ENCODE measurements around the gene ABHD17A. TPM values are rescaled to one million over a fixed set of nuclear protein-coding genes. Genes with fewer than 3 reads are reported as not detected.

The ABHD17A gene
- total RNA-seq, 2 experiments from 2014 or later: 185 to 194 TPM

- Mint-ChIP-seq H3K36me3 (peaks cover 1% of the 10 kb centered on the region), H3K9me3 (no peaks in the 10 kb centered on the region), H3K4me1 (peaks cover 1% of the 10 kb centered on the region), H3K27ac (no peak overlapping the region), H3K27me3 (no peaks in the 10 kb centered on the region), H3K4me3 (no peak overlapping the region)
- ATAC-seq (ENCODE audit: low read depth) (no peak), DNase-seq (no peak)
- POLR2A ChIA-PET: no interaction called here
These were observed 45.4 kb downstream of the ABHD17A start for GRCh38 chr19:1839658-1840540.

DNA sequence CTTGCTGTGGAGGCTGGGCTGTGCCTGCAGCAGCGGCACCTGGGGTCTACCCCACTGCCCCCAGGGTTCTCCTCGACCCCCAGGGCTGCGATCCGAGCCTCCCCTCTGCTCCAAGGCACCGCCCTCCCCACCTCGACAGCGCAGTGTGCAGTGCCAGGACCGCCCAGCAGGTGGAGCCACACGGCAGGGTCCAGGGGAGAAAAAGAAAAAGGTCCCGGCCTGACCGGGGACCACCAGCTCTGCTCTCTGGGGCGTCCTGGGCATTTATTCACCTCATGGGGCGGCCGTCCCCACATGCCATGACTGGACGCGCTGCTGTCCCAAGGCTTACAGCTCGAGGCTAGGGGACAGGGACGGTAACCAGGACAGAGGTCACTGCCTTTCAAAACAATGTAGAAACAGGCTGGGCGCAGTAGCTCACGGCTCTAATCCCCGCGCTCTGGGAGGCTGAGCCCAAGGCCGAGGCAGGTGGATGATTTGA lies 47.6 kb downstream of the ABHD17A start:
- H3K9me3 Mint-ChIP-seq: no peaks in the 10 kb centered on the region
- peak; percentile 83 for DNase-seq
- H3K4me1 Mint-ChIP-seq: peaks cover 1% of the 10 kb centered on the region
- H3K27ac Mint-ChIP-seq: no peak overlapping the region
- H3K27me3 Mint-ChIP-seq: no peaks in the 10 kb centered on the region
- no peak overlapping the region for H3K4me3 Mint-ChIP-seq
- ATAC-seq (ENCODE audit: low read depth): peak; percentile 54
- H3K36me3 Mint-ChIP-seq: no peaks in the 10 kb centered on the region
- POLR2A ChIA-PET: interaction anchor here (1.1 to 1.3 kb wide), 2 partner anchors 10 to 18 kb away, joined by 3 to 5 read pairs; no protein-coding TSS in a partner anchor

- peaks cover 1% of the 10 kb centered on the region for H3K4me1 Mint-ChIP-seq
These were observed 48.1 kb downstream of the ABHD17A start for GRCh38 chr19:1837222-1837565.

GRCh38 chr19:1836458-1837221 lies 48.7 kb downstream of the ABHD17A start:
- no peak overlapping the region for H3K4me3 Mint-ChIP-seq
- H3K27me3 Mint-ChIP-seq: no peaks in the 10 kb centered on the region
- POLR2A ChIA-PET: interaction anchor here (1.1 kb wide), 1 partner anchor 19 kb away, joined by 3 read pairs; no protein-coding TSS in a partner anchor
- H3K36me3 Mint-ChIP-seq: no peaks in the 10 kb centered on the region
- H3K27ac Mint-ChIP-seq: no peak overlapping the region
- no peak for ATAC-seq (ENCODE audit: low read depth)
- no peak for DNase-seq
- H3K9me3 Mint-ChIP-seq: no peaks in the 10 kb centered on the region
- H3K4me1 Mint-ChIP-seq: peaks cover 1% of the 10 kb centered on the region

More at GRCh38 chr19:1837222-1837565, 48.1 kb downstream of the ABHD17A start:
- Mint-ChIP-seq H3K4me3 (no peak overlapping the region), H3K27ac (no peak overlapping the region), H3K27me3 (no peaks in the 10 kb centered on the region), H3K36me3 (no peaks in the 10 kb centered on the region), H3K9me3 (no peaks in the 10 kb centered on the region)
- no peak for DNase-seq
- ATAC-seq (ENCODE audit: low read depth): peak; percentile 7
- POLR2A ChIA-PET: interaction anchor here (1.1 to 1.3 kb wide), 2 partner anchors 10 to 18 kb away, joined by 3 to 5 read pairs; no protein-coding TSS in a partner anchor

GRCh38 chr19:1833540-1833939 lies 51.8 kb downstream of the ABHD17A start:
- DNase-seq (no peak), ATAC-seq (ENCODE audit: low read depth) (no peak)
- POLR2A ChIA-PET: no interaction called here
- H3K36me3 Mint-ChIP-seq: no peaks in the 10 kb centered on the region
- H3K9me3 Mint-ChIP-seq: no peaks in the 10 kb centered on the region
- no peak overlapping the region for H3K4me3 Mint-ChIP-seq
- no peak overlapping the region for H3K27ac Mint-ChIP-seq
- peaks cover 1% of the 10 kb centered on the region for H3K4me1 Mint-ChIP-seq
- no peaks in the 10 kb centered on the region for H3K27me3 Mint-ChIP-seq

GRCh38 chr19:1832046-1832663 lies 53.1 kb downstream of the ABHD17A start:
- no peak overlapping the region for H3K4me3 Mint-ChIP-seq
- POLR2A ChIA-PET: no interaction called here
- no peak overlapping the region for H3K27ac Mint-ChIP-seq

GRCh38 chr19:1830978-1831377 lies 54.3 kb downstream of the ABHD17A start:
- no peak overlapping the region for H3K4me3 Mint-ChIP-seq
- peaks cover under 1% of the 10 kb centered on the region for H3K4me1 Mint-ChIP-seq

More at GRCh38 chr19:1832046-1832663, 53.1 kb downstream of the ABHD17A start:
- Mint-ChIP-seq H3K27me3 (no peaks in the 10 kb centered on the region), H3K36me3 (no peaks in the 10 kb centered on the region), H3K9me3 (no peaks in the 10 kb centered on the region), H3K4me1 (peaks cover 1% of the 10 kb centered on the region)
- DNase-seq (no peak), ATAC-seq (ENCODE audit: low read depth) (no peak)

DNA sequence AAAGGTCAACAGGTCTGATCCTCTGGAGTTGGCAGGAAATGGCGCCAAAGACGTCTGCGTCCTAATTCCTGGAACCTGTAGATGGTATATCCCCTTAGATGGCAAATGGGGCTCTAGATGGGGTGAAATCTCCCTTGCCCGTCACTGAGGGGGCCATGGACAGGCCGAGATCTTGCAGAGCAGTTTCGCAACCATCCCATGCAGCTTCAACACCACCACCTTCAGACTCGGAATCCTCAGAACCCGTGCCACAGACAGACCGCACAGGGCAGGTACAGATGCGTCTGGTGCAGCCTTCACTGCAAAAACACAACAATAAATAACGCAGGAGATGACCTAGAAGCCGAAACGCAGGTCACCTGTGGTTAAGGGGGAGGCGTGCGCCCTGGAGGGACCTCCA lies 54.7 kb downstream of the ABHD17A start:
- Mint-ChIP-seq H3K4me3 (no peak overlapping the region), H3K4me1 (no peaks in the 10 kb centered on the region), H3K27ac (no peak overlapping the region), H3K36me3 (peaks cover 2% of the 10 kb centered on the region), H3K9me3 (no peaks in the 10 kb centered on the region), H3K27me3 (no peaks in the 10 kb centered on the region)
- POLR2A ChIA-PET: no interaction called here
- ATAC-seq (ENCODE audit: low read depth): no peak
- no peak for DNase-seq

More at GRCh38 chr19:1830978-1831377, 54.3 kb downstream of the ABHD17A start:
- ATAC-seq (ENCODE audit: low read depth): no peak
- H3K36me3 Mint-ChIP-seq: no peaks in the 10 kb centered on the region
- POLR2A ChIA-PET: no interaction called here
- no peak overlapping the region for H3K27ac Mint-ChIP-seq
- no peak for DNase-seq
- H3K9me3 Mint-ChIP-seq: no peaks in the 10 kb centered on the region
- H3K27me3 Mint-ChIP-seq: no peaks in the 10 kb centered on the region

GRCh38 chr19:1829958-1830357 lies 55.3 kb downstream of the ABHD17A start:
- Mint-ChIP-seq H3K4me3 (no peak overlapping the region), H3K27ac (no peak overlapping the region), H3K27me3 (no peaks in the 10 kb centered on the region), H3K36me3 (peaks cover 2% of the 10 kb centered on the region), H3K9me3 (no peaks in the 10 kb centered on the region), H3K4me1 (no peaks in the 10 kb centered on the region)
- DNase-seq (no peak), ATAC-seq (ENCODE audit: low read depth) (no peak)
- POLR2A ChIA-PET: no interaction called here

DNA sequence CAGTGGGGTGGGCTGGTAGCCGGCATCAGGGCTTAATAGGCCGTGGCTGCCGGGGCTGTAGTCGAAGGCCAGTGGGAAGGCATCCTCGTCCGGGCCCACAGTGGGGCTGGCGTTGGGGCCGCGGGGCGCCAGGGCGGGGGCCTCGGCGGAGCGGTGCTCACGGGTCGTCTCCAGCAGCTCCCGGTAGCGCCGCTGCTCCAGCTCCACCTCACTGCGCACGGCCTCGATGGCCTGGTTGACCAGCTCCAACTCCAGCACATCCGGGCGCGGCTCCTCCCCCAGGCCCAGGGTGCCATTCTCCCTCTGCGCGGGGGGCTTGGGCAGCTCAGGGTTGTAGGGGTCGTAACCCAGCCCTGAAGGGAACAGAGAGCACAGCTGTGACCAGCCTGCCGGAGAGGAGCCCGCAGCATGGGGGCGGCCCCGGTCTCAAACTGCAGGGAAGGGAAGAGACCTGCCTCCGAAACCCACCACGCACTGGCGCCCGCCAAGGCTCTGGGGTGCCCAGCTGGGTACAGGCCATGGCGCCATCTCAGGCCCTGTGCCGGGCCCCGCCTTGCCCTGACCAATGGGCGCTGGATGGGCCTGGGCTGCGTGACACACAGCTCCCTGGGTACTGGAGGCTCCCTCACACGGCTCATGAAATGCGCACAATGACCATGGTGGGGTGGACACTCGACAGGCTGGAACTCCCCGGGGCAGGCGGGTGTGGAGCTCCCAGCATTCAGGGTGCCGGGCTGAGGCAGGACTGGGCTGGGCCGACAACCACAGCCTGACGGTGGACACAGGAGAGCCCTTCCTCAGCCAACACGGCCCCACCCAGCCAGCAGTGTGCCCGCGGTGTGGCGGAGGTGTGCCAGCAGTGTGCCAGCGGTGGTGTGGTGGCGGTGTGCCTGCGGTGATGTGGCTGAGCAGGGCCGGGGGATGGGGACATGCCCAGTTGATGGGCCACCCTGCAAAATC lies 56.7 kb downstream of the ABHD17A start:
- Mint-ChIP-seq H3K4me3 (no peak overlapping the region), H3K4me1 (no peaks in the 10 kb centered on the region), H3K27me3 (no peaks in the 10 kb centered on the region), H3K27ac (no peak overlapping the region), H3K36me3 (peaks cover 2% of the 10 kb centered on the region), H3K9me3 (no peaks in the 10 kb centered on the region)
- ATAC-seq (ENCODE audit: low read depth): no peak
- POLR2A ChIA-PET: no interaction called here
- DNase-seq: no peak

DNA sequence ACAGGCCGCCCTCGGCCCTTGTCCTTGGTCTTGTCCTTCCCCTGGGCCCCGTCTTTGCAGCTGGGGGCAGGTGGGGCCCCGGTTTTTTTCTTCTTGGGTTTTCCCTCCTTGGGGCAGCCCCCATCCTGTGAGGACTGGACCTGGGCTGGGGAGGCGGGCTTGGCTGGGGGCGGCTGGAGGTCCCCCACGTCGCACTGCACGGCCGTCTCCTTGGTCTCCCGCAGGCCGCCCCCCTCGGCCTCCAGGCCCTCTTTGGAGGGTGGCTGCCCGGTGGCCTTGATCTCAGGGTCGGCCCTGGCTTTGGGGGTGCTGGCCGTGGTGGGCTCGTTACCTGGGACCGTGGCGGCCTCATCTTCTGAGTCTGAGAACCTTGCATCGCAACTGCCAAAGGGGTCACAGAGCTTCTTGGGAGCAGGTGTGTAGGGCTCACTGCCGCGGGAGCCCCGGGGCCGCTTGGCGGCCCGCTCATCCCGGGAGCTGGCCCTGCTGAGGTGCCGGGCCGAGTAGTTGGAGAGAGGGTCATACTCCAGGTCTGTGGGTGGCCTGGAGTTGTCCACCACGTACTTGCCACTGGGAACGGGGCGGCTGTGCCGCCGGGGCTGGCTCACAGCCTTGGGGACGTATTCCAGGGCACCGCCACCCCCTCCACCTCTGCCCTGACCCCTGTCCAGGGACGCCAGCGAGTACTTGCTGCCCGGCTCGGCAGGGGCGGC lies 57.6 kb downstream of the ABHD17A start:
- H3K27ac Mint-ChIP-seq: no peak overlapping the region
- no peaks in the 10 kb centered on the region for H3K9me3 Mint-ChIP-seq
- H3K27me3 Mint-ChIP-seq: no peaks in the 10 kb centered on the region
- POLR2A ChIA-PET: no interaction called here
- no peaks in the 10 kb centered on the region for H3K4me1 Mint-ChIP-seq
- DNase-seq (no peak), ATAC-seq (ENCODE audit: low read depth) (no peak)
- H3K4me3 Mint-ChIP-seq: no peak overlapping the region
- H3K36me3 Mint-ChIP-seq: peaks cover 2% of the 10 kb centered on the region

Data from activated naive CD8-positive, alpha-beta T cell treated with anti-CD3 and anti-CD28 coated beads, Interleukin-2, amount 10 ng/mL, durations not matched to agents 7 days and 5 days (primary cell).